NCI-H1436 treated with DMSO at 0.1 percent for 48 hours (cell line): Measurements from ENCODE around the gene CCL23.
"Not testable (repeated sequence)": the region's sequence is repeated elsewhere in the genome, so short reads cannot be mapped to it uniquely, and the experiment has no call there.

Experiments
- DNase-seq: peaks from one replicate; lab custom pipeline; 2025; lab: John Stamatoyannopoulos, UW

Gene CCL23

DNA sequence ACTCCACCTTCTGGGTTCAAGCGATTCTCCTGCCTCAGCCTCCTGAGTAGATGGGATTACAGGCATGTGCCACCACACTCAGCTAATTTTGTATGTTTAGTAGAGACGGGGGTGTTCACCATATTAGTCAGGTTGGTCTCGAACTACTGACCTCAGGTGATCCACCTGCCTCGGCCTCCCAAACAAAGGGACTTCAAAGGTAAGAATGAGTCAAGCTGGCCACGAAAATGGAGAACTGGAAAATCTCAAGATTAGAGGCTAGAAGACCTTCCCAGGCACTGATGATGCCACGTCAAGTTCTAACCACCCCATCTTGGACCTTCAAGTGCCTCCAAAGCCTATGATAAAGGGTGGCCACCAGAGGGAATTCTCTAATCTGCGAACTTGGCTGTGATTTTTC is 15.1 kb downstream of the CCL23 start:
- no peak for DNase-seq

DNA sequence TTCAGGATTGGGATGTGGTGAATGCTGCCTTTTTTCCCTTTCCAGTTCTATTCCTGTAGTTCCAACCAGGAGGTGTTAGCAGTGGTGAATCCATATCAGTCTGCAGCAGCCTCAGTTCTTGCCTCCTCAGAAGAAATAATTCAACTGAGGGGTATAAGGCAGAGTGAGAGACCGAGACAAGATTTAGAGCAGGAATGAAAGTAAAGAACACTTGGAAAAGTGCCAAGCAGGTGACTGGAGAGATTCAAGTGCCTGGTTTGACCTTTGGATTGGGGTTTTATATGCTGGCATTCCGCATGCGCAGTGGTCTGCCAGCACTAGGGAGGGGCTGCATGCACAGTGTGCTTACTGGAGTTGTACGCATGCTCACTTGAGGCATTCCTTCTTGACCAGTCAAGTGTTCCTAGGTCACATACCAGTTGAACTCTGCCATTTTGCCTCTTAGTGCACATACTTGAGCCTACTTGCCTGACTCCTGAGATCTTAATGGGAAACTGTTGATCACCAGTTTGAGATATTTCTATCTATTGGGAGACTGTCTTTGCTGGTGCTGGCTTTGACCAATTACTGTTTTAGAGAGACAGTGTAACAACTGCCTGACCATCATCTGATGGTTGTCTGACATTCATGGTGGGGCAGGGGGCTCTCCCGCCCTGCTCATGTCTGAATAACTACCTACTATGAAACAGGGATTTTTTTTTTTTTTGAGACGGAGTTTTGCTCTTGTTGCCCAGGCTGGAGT is 15.7 kb downstream of the CCL23 start:
- no peak for DNase-seq

DNA sequence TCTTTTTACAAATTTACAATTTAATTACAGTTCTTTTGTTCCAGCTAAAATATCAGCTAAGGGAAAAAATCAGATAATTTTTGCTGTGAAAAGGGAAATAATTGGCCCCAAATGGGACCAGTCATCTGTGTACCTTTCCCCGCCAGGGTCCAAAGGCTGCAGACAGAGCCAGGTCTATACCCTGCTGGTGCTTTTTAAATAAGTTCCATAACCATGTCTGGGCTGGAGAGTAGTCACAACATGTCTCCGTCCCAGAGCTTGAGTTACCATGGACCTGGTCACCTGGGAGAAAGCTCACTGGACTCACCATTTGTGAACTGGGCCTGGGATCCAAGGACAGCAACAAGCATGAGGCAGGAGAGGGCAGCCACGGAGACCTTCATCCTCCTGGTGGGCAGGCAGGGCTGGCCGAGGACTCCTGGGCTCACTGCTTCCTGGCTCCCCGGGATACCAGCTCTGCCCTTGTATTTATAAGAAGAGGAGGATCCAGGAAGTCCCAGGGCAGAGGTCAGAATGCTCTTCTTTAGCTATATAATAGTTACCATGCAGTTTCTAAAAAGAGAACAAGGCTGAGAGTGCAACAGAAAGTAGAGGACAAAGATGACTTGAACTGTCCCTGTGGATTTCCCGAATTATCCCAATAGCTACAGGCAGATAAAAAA is 16.5 kb downstream of the CCL23 start, which contains the start of gene CCL15:
Gene CCL15, minus strand, starts transcription at position 444 of the 662 bp plus-strand sequence. Its CDS starts 61 bp downstream, at position 383.
- DNase-seq: no peak

DNA sequence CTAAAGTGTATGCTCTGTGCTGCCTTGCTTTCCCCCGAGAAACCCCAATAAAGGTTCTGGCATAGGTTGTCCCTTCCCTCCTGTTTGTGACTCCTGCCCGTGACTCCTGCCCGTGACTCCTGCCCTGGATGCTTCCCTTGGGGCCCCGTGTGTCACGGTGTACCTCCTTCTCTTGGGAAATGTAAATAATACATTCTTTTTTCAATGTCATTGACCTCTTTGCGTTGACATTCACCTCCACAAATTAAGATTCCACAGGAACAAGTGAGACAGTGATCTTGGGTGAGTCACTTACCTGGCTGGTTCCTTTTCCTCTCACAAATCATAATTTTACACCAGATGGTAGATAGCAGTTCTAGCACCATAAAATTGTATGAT is 17.1 kb downstream of the CCL23 start:
- no peak for DNase-seq

DNA sequence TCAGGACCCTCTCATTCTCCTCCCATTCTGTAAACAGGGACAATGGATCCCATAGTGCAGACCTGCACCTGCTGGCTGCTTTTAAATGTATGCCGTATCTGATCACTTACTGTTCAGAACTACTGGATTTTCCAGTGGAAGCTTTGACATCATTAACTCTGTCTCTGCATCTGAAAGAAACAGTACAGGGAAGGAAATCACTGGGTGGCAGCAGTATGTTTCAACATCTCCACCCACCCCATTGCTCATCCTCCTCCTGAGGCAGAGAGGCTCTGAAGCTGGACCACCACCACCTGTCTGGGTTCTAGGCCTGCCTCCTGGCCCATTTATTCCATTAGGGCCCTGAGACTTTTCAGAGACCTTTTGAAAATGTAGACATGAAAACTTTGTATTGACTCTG is 19.0 kb downstream of the CCL23 start:
- no peak for DNase-seq

DNA sequence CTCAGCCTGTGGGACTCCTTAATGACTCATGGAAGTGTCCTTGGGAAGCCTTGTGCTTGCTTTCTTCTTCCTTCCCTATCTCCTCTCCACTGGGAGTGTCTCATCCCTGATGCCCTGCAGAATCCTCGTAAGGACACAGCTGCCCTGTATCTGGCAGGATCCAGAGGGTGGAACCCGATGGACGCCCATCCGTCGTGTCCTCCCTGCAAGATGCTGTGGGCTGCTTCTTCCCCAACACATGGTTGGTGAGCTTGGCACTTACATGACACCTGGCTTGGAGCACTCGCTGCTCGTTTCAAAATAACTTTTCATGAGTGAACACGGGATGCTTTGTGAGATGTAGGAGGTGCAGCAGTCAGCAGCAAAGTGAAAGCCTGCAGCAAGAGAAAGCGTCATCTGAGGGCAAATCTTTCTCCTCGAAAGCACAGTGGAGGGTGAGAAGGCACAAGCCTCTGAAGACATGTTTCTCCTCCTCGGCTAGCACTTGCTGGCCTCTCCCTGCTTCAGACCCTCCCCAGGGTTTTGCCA is 19.7 kb downstream of the CCL23 start:
- DNase-seq: no peak

DNA sequence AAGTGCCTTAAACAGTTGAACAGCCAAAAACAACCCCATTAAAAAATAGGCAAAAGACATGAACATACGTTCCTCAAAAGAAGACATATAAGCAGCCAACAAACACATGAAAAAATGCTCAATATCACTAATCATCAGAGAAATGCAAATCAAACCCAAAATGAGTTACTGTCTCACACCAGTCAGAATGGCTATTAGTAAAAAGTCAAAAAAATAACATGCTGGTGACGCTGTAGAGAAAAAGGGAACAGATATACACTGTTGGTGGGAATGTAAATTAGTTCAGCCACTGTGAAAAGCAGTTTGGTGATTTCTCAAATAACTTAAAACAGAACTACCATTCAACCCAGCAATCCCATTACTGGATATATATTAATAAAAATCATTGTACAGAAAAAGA is 22.4 kb downstream of the CCL23 start:
- not testable (repeated sequence) for DNase-seq

DNA sequence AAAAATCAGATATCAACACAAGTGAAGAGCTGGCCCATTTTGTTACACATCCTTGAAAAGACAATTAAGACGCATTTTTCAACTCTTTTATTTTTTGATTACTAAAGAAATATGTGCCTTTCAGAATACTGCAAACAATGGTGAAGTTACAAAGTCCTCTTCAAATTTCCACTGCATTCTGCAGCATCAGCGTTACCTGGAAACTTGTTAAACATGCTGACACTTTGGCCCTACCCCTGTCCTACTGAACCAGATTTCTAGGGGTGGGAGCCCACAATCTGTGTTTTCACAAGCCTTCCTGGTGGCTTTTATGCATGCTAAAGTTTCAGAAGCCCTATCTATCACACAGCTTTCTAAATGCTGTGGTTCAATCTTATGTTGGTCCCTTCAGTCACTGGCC is 26.7 kb downstream of the CCL23 start:
- no peak for DNase-seq

DNA sequence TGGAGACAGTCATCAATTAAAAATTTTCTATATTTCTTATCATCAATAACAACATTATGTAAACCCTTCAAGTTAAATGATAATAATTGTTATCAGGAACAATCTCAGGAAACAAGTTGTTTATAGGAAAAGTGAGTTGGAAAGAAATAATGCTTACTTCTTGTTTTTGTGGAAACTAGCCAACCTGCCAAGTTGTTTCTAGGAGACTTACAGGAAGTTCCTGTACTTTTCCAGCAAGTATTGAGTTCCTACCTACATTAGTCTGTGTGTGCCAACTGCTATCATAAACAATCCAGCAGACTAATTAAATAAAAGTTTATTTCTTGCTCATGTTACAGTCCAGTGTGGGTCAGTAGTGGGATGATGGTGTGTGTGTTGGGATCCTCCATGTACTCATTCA is 29.6 kb downstream of the CCL23 start:
- no peak for DNase-seq

DNA sequence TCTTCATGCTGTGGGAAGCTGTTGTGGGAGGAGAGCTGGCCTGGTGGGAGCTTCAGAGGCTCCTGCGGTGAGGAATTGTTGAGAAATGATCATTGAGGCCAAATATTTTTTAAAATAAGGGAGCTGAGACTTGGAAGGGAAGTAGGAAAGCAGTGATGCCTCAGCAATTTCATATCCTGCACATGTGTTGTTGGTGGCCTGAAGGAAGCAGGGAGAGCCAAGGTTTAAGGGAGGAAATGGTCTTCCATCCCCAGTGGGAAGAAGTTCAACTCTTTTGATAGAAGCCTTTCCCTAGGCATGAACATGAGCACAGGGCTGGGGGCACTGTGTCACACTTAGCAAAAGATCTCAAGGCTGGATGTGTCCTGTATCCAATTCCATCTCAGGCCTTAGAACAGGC is 31.1 kb downstream of the CCL23 start, which contains the start of gene CCL14:
Gene CCL14, minus strand, starts transcription at position 87 of the 400 bp plus-strand sequence. Its CDS starts 80 bp downstream, at position 7.
- no peak for DNase-seq

DNA sequence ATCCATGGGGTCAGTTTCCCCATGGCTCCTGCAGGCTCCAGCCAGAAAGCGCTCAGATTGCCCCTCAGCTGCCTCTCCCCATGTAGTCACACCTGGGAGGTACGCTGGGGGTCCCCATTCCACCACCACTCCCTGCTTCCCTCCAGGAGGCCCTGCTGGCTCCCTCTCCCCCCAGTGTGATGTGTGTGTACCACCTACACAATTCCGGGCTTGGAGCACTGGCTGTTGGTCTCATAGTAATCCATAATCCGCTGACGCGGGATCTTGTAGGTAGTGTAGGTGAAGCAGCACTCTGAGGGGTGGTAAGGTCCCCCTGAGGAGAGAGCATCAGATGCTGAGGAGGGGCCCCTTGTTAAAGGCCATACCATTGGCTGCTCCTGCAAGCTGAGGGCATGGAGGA is 33.6 kb downstream of the CCL23 start:
- DNase-seq: no peak

DNA sequence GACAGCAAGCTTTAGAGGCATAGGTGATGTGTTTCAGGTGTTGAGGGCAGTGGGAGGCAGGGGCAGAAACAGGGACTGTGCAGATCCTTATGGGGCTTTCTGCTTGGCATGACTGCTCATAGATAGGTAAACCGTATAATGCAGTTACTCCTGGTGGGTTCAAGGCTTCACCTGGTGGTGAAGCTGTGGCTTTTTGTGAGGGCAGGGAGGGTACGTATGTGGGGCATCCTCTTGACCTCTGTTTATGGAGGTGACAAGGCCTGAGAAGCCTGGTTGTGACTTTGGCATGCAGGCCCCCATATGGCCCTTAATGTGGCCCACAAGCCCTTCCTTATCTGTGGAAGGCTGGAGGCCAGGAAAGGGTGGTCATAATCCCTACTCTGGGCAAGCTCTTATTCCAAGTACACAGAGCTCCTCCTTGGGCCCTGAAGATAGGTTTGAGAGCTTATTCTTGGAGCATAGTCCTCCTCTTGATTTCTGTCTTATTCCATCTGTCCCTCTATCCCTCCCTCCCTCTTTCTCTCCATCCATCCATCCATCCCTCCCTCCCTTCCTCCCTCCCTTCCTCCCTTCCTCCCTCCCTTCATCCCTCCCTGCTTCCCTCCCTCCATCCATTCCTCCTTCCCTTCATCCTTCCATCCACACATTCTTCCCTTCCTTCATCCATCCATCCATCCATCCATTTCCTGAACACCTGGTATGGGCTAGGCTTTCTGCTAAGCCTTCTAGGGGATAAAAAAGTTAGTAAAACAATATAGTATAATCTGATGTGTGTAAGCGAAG is 35.2 kb downstream of the CCL23 start:
- no peak for DNase-seq

DNA sequence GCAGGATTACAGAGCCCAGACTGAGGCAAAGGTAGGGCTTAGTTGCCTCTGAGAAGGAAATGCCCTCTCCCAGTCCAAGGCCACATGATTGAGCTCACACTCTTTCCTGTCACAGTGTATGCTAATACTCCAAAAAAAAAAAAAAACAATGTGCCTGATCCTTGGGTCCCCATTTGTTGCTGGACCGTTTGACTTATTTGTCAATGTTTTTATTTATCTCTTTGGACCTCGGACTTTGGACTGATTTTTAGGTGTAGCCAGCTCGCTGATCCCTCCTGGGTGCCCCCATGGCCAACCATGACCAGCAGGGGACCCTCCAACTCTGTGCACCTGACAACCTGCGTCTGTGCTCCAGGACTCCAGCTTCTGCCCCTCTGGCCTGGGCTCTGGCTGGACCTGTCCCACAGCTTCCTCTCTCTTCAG is 35.9 kb downstream of the CCL23 start:
- no peak for DNase-seq

DNA sequence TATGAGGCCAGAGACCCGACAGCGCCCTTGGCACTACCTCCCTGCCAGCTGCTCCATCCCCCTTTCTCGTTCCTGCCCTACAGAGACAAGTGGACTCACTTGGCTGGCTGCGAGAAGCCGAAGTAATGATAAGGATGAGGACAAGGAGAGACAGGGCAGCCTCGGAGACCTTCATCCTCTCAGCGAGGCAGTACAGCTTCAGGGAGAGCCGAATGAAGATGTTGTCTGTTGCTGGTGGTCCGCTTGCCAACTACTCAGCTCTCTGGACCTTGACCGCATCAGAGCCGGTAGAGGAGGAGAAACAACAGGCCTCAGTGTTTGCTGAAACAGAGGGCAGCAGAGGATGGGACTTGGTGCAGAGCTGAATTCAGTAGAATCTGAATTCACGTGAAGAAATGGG is 36.5 kb downstream of the CCL23 start, which contains the start of gene CCL16:
Gene CCL16, minus strand, starts transcription at position 252 of the 400 bp plus-strand sequence. Its CDS starts 77 bp downstream, at position 175.
- DNase-seq: no peak

DNA sequence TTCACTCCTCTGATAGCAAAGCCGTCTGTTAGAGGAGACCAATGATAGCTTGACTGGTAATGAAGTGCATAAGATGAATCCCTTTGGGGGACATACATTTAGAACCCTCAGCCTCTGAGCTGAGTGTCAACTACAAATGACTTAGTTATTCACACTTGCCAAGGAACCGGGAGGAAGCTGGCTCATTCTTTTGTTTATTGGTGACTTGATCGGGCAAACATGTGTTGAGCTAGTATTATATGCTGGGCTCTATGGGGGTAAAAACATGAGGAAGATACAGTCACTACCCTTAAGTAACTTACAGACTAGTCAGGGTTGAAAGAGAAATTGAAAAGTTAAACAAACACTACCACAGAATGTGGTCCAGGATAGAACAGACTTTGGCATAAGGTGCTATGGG is 39.4 kb downstream of the CCL23 start:
- DNase-seq: no peak

DNA sequence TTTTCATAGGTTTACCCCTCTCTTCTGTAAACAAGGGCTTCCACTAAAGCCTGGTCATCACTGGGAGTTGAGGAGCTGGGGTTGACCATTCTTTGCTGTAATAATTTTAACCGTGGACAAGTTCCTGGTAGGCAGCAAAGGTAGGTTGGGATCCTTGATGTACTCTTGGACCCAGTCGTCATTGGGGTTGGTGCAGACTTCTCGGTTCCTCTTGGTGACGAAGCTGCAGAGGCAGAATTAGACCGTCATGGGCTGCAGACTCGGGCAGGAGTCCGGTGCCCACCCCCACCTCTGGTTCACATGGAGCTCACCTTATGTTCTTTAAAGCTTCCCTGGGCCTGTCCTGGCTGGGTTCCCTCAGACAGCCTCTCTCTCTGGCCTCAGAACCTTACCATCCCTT is 40.3 kb downstream of the CCL23 start:
- no peak for DNase-seq

DNA sequence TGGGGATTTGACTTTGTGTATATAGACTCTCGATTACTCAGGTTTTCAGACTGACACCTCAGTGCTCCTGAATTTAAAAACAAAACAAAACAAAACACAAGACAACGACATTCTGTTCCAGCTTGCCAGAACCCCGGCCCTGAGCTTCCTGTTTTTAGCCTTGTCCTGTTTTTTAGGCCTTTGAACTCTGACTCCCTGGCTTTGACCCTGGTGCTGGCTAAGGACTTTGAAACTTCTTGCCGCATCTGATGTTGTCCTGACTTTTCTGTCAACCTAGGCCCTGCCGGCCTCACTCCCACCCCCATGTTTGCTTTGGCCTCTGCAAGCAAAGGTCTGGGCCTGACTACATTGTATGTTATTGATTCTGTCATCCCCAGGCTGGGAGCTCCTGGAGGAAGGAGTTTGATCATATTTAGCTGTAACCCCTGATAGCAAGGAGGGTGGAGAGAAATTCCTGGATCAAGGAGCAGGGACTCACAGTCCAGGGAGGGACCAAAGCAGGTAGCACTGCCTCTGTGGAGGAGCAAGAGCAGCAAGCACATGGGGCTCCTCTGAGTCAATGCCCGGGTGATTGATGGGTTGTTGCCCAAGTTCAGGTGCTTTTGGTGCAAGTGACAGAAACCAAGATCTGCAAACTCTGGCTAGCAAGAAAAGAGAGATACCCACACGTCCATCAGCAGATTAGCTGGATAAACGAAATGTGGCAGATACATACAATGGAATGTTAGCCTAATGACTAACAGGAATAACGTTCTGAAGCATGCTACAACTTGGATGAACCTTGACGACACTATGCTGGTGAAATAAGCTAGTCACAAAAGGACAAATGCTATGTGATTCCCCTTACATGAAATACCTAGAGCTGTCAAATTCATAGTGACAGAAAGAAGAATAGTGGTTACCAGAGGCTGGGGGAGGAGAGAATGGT is 44.2 kb downstream of the CCL23 start:
- no peak for DNase-seq

DNA sequence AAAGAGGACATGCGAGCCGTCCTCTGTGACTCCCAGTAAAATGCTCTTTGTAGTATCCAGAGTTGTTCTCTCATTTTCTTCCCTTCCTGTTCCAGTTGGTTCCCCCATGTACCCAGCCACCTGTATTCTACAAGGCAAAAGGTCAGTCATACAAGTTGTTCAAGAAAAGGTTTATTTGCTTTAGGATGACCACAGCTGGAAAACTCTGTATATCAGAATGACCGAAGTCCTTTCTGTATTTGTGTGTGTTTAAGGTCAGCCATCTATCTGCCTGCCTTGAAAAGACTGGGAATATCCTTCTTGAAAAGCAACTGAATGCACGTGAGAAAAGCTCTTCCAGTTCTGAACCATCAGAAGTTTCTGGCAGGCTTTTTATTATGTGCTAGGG is 44.8 kb downstream of the CCL23 start:
- no peak for DNase-seq

DNA sequence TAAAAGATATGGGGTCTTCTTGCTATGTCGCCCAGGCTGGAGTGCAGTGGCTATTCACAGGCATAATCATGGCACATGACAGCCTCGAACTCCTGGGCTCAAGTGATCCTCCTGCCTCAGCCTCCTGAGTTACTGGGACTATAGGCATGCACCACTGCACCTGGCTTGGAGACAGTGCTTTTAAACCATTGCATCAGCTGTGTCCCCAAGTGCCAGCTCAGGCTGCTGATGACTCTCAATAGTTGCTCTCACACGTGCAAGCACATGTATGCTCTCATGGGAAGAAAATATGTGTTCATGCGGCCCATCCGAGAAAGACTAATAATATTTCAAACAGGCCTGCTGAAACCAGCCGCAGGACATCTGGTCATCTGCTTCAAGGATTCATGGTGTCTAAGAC is 45.2 kb downstream of the CCL23 start:
- DNase-seq: no peak

DNA sequence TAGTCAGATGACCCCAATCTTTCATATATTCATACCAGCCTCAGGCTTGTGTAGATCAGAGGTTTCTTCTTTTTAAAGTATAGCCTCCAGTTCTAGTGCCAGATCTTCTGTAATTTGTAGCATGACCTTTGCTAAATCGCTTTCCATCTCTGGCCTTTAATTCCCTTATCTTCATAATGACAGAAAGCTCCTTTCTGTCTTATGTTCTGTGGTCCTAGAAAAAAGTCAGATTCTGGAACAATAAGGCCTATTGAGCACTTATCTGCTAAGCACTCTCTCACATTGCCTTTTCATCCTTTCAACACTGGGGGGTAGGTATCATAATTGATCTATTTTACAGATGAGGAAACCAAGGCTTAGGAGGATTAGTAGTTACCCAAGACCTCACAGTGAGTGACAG is 45.7 kb downstream of the CCL23 start:
- DNase-seq: no peak
